ENCODE results near the gene HOXA10.

- TF ChIP-seq, protein P1, sequence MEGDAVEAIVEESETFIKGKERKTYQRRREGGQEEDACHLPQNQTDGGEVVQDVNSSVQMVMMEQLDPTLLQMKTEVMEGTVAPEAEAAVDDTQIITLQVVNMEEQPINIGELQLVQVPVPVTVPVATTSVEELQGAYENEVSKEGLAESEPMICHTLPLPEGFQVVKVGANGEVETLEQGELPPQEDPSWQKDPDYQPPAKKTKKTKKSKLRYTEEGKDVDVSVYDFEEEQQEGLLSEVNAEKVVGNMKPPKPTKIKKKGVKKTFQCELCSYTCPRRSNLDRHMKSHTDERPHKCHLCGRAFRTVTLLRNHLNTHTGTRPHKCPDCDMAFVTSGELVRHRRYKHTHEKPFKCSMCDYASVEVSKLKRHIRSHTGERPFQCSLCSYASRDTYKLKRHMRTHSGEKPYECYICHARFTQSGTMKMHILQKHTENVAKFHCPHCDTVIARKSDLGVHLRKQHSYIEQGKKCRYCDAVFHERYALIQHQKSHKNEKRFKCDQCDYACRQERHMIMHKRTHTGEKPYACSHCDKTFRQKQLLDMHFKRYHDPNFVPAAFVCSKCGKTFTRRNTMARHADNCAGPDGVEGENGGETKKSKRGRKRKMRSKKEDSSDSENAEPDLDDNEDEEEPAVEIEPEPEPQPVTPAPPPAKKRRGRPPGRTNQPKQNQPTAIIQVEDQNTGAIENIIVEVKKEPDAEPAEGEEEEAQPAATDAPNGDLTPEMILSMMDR (IDR thresholded peaks at IDR 0.05; ENCODE audit: borderline replicate concordance, extremely low read depth, low read length, poor library complexity, severe bottlenecking) = no peak
- TF ChIP-seq EZH2 (IDR thresholded peaks at IDR 0.05; ENCODE audit: borderline replicate concordance, low read depth, low read length, severe bottlenecking) = no peak
These were observed 10.7 kb downstream of the HOXA10 start for GRCh38 chr7:27163288-27164044.
